Astrocyte (in vitro differentiated cells and primary cell): ENCODE measurements around the gene C1orf210. TPM values are rescaled to one million over a fixed set of nuclear protein-coding genes. Genes with fewer than 3 reads are reported as not detected.

Experiments used
- DNase-seq: peaks from one replicate; pipeline ENCODE4 v3.0.0-alpha.2; 2010; ENCODE audit warnings: low read depth
- FAIRE-seq: peaks from 2 replicates; lab custom pipeline; 2011; peaks lifted over from hg19 to GRCh38; lab: Jason Lieb, UNC
- H2AFZ ChIP-seq: 2 replicates; pipeline ENCODE4 v1.6.0; 2012; ENCODE audit warnings: low read depth, low read length, inconsistent platforms
- H3K27ac ChIP-seq: 2 replicates; pipeline ENCODE4 v1.5.1; 2011; ENCODE audit warnings: low read depth, low read length, inconsistent platforms
- H3K27me3 ChIP-seq: 2 replicates; pipeline ENCODE4 v1.6.0; 2011; ENCODE audit warnings: low read length, inconsistent platforms; ENCODE audit not compliant: insufficient read depth
- H3K36me3 ChIP-seq: 2 replicates; pipeline ENCODE4 v1.5.1; 2011; ENCODE audit warnings: low read length, inconsistent platforms; ENCODE audit not compliant: insufficient read depth
- H3K4me1 ChIP-seq: 2 replicates; pipeline ENCODE4 v1.5.1; 2011; ENCODE audit warnings: low read length, inconsistent platforms; ENCODE audit not compliant: insufficient read depth
- H3K4me2 ChIP-seq: 2 replicates; pipeline ENCODE4 v1.6.0; 2012; ENCODE audit warnings: low read length, inconsistent platforms
- H3K4me3 ChIP-seq: 2 replicates; pipeline ENCODE4 v1.5.1; 2011; ENCODE audit warnings: low read depth, mild to moderate bottlenecking, low read length, inconsistent platforms; ENCODE audit not compliant: insufficient read depth
- H3K79me2 ChIP-seq: 2 replicates; pipeline ENCODE4 v1.6.0; 2012; ENCODE audit warnings: mild to moderate bottlenecking, low read length, inconsistent platforms; ENCODE audit not compliant: insufficient read depth
- H3K9ac ChIP-seq: 2 replicates; pipeline ENCODE4 v1.6.0; 2012; ENCODE audit warnings: mild to moderate bottlenecking, low read length, inconsistent platforms
- H3K9me3 ChIP-seq: 2 replicates; pipeline ENCODE4 v1.5.1; 2012; ENCODE audit warnings: low read depth, mild to moderate bottlenecking, low read length, inconsistent platforms; ENCODE audit not compliant: insufficient read depth
- H4K20me1 ChIP-seq: 2 replicates; pipeline ENCODE4 v1.6.0; 2012; ENCODE audit warnings: low read length, inconsistent platforms; ENCODE audit not compliant: insufficient read depth
- H3K27ac Mint-ChIP-seq: one replicate; pipeline ENCODE4 v1.8.0; 2021; ENCODE audit warnings: mild to moderate bottlenecking, mixed read lengths; ENCODE audit not compliant: unreplicated experiment
- H3K27me3 Mint-ChIP-seq: one replicate; pipeline ENCODE4 v1.8.0; 2021; ENCODE audit warnings: low read depth, mixed read lengths; ENCODE audit not compliant: unreplicated experiment
- H3K36me3 Mint-ChIP-seq: one replicate; pipeline ENCODE4 v1.8.0; 2021; ENCODE audit warnings: low read depth, mixed read lengths; ENCODE audit not compliant: unreplicated experiment
- H3K4me1 Mint-ChIP-seq: one replicate; pipeline ENCODE4 v1.8.0; 2021; ENCODE audit warnings: low read depth, mixed read lengths; ENCODE audit not compliant: unreplicated experiment
- H3K4me3 Mint-ChIP-seq: one replicate; pipeline ENCODE4 v1.8.0; 2021; ENCODE audit warnings: mild to moderate bottlenecking, moderate library complexity, mixed read lengths; ENCODE audit not compliant: unreplicated experiment
- H3K9me3 Mint-ChIP-seq: one replicate; pipeline ENCODE4 v1.8.0; 2021; ENCODE audit warnings: mild to moderate bottlenecking, mixed read lengths; ENCODE audit not compliant: unreplicated experiment
- CTCF ChIP-seq: IDR thresholded peaks from 2 replicates; pipeline ENCODE4 v1.5.1; 2011; ENCODE audit warnings: low read depth, mild to moderate bottlenecking, inconsistent platforms, low read length, moderate library complexity; ENCODE audit not compliant: insufficient read depth
- EZH2 ChIP-seq: IDR thresholded peaks from 2 replicates; pipeline ENCODE4 v1.6.1; 2012; ENCODE audit warnings: mild to moderate bottlenecking, low read length, inconsistent platforms; ENCODE audit not compliant: insufficient read depth
- total RNA-seq: library from RNA; stranded (reverse); gene quantifications from 2 replicates; pipeline ENCODE4 v1.2.1, GENCODE V29; 2021

C1orf210 gene
- total RNA-seq, 1 donor from 2014 or later = 0.84 TPM

- H3K36me3 Mint-ChIP-seq = peaks cover 4% of the 10 kb centered on the region
- TF ChIP-seq EZH2 = no peak
- TF ChIP-seq CTCF = no peak
- peaks cover 9% of the 10 kb centered on the region for H3K4me1 Mint-ChIP-seq
- H3K9me3 Mint-ChIP-seq = peaks cover 9% of the 10 kb centered on the region
- no peaks in the 10 kb centered on the region for H3K27me3 Mint-ChIP-seq
- FAIRE-seq = no peak
- peaks cover 14% of the 10 kb centered on the region for H3K4me1 ChIP-seq
- H3K27ac ChIP-seq = no peak overlapping the region
- H3K79me2 ChIP-seq = no peaks in the 10 kb centered on the region
- H3K36me3 ChIP-seq = no peaks in the 10 kb centered on the region
- no peaks in the 10 kb centered on the region for H4K20me1 ChIP-seq
- no peak overlapping the region for H3K4me3 ChIP-seq
- H3K4me3 Mint-ChIP-seq = no peak overlapping the region
- H3K4me2 ChIP-seq = no peak overlapping the region
- DNase-seq = no peak
- no peaks in the 10 kb centered on the region for H3K27me3 ChIP-seq
- no peak overlapping the region for H3K9ac ChIP-seq
- no peak overlapping the region for H2AFZ ChIP-seq
- no peak overlapping the region for H3K27ac Mint-ChIP-seq
- no peaks in the 10 kb centered on the region for H3K9me3 ChIP-seq
These were observed 42.3 kb upstream of the C1orf210 start for GRCh38 chr1:43327549-43328292.

- no peak for FAIRE-seq
- Mint-ChIP-seq H3K36me3 (peaks cover 6% of the 10 kb centered on the region), H3K4me3 (no peak overlapping the region), H3K9me3 (peaks cover 9% of the 10 kb centered on the region), H3K4me1 (peaks cover 9% of the 10 kb centered on the region), H3K27me3 (peaks cover 2% of the 10 kb centered on the region), H3K27ac (no peak overlapping the region)
- no peak overlapping the region for H3K4me2 ChIP-seq
- no peaks in the 10 kb centered on the region for H3K79me2 ChIP-seq
- no peak overlapping the region for H2AFZ ChIP-seq
- no peaks in the 10 kb centered on the region for H4K20me1 ChIP-seq
- no peak for DNase-seq
- no peak overlapping the region for H3K27ac ChIP-seq
- H3K36me3 ChIP-seq = no peaks in the 10 kb centered on the region
- H3K4me3 ChIP-seq = no peak overlapping the region
- H3K4me1 ChIP-seq = peaks cover 9% of the 10 kb centered on the region
- H3K27me3 ChIP-seq = no peaks in the 10 kb centered on the region
- H3K9ac ChIP-seq = no peak overlapping the region
- no peaks in the 10 kb centered on the region for H3K9me3 ChIP-seq
- TF ChIP-seq CTCF = no peak
- TF ChIP-seq EZH2 = no peak
These were observed 40.0 kb upstream of the C1orf210 start for GRCh38 chr1:43325381-43325780.

GRCh38 chr1:43324810-43325209 is 39.4 kb upstream of the C1orf210 start:
- peaks cover 3% of the 10 kb centered on the region for H3K4me1 ChIP-seq
- no peaks in the 10 kb centered on the region for H3K27me3 ChIP-seq
- Mint-ChIP-seq H3K4me1 (peaks cover 4% of the 10 kb centered on the region), H3K36me3 (peaks cover 6% of the 10 kb centered on the region), H3K4me3 (no peak overlapping the region), H3K27ac (no peak overlapping the region), H3K27me3 (peaks cover 5% of the 10 kb centered on the region), H3K9me3 (peaks cover 9% of the 10 kb centered on the region)
- no peak overlapping the region for H3K27ac ChIP-seq
- no peak overlapping the region for H3K9ac ChIP-seq
- no peaks in the 10 kb centered on the region for H3K79me2 ChIP-seq
- FAIRE-seq (no peak), DNase-seq (no peak)
- H2AFZ ChIP-seq = no peak overlapping the region
- H3K36me3 ChIP-seq = no peaks in the 10 kb centered on the region
- H3K9me3 ChIP-seq = no peaks in the 10 kb centered on the region
- H3K4me2 ChIP-seq = no peak overlapping the region
- TF ChIP-seq EZH2 = no peak
- TF ChIP-seq CTCF = no peak
- H4K20me1 ChIP-seq = no peaks in the 10 kb centered on the region
- no peak overlapping the region for H3K4me3 ChIP-seq
